Sigmoid colon (tissue), 7 donors: ENCODE measurements around the gene POPDC2. TPM values are rescaled to one million over a fixed set of nuclear protein-coding genes. Genes with fewer than 3 reads are reported as not detected.

Source experiments
- DNase-seq: peaks from one replicate; pipeline ENCODE4 v3.0.0-alpha.2; 2019
- H3K27ac ChIP-seq, 4 donors: fragments of 200-600 bp; sonication (generic); one replicate each; pipeline ENCODE4 v1.5.1; 2016 to 2019; ENCODE audit warnings: mild to moderate bottlenecking in 1 of 4
- H3K27me3 ChIP-seq, 3 donors: fragments of 200-600 bp; sonication (generic); one replicate each; pipeline ENCODE4 v1.5.1; 2019; ENCODE audit warnings: mild to moderate bottlenecking in 1 of 3
- H3K36me3 ChIP-seq, 4 donors: fragments of 200-600 bp; sonication (generic); one replicate each; pipeline ENCODE4 v1.5.1; 2016 to 2019
- H3K4me1 ChIP-seq, 4 donors: fragments of 200-600 bp; sonication (generic); one replicate each; pipeline ENCODE4 v1.5.1; 2017 to 2019
- H3K4me3 ChIP-seq, 4 donors: fragments of 200-600 bp; sonication (generic); one replicate each; pipeline ENCODE4 v1.5.1; 2017 to 2019; ENCODE audit warnings: mild to moderate bottlenecking in 2 of 4, moderate library complexity in 1 of 4
- H3K9me3 ChIP-seq, 4 donors: fragments of 200-600 bp in 3 of 4; sonication (generic) in 3 of 4; one replicate each; pipeline versions ENCODE4 v1.5.1 to v1.6.1; 2013 to 2019
- CTCF ChIP-seq, 4 experiments: fragments of 450-650 bp in 3 of 4; fragments of 200-600 bp in 1 of 4; IDR thresholded peaks; one replicate each; pipeline ENCODE4 v1.5.1; 2016 to 2019; ENCODE audit warnings: antibody characterized with exemption in 4 of 4, mild to moderate bottlenecking in 3 of 4, moderate library complexity in 2 of 4
- EP300 ChIP-seq, 4 donors: sonication (generic); formaldehyde crosslinking; IDR thresholded peaks; one replicate each; pipeline ENCODE4 v1.6.1; 2017; ENCODE audit warnings: antibody characterized with exemption in 4 of 4
- POLR2A ChIP-seq, 2 donors: fragments of 450-650 bp; IDR thresholded peaks; one replicate each; pipeline ENCODE4 v1.6.1; 2016; ENCODE audit warnings: antibody characterized with exemption in 2 of 2, mild to moderate bottlenecking in 2 of 2, moderate library complexity in 2 of 2
- POLR2AphosphoS5 ChIP-seq, 4 donors: sonication (generic); formaldehyde crosslinking; IDR thresholded peaks; one replicate each; pipeline ENCODE4 v1.6.1; 2017; ENCODE audit warnings: antibody characterized with exemption in 4 of 4
- WGBS, 2 donors: extraction: QIAGEN DNeasy Blood & Tissue Kit; methylation state at CpG; one replicate each; pipeline ENCODE4 v1.1.7; 2013; 5-methylcytosine and 5-hydroxymethylcytosine counted together
- intact Hi-C: fragments of 100-400 bp; cut with DNase I; formaldehyde crosslinking; loops from one replicate; pipeline ENCODE4 v1.15.1; 2023
- polyA plus RNA-seq, 3 donors: library from polyadenylated mRNA; stranded (reverse); fragments of 200-250 nt; gene quantifications; one replicate each; pipeline ENCODE4 v1.2.3, GENCODE V29; 2013
- total RNA-seq, 4 donors: library from RNA; depleted of rRNA; stranded (reverse); fragments of >200 nt; gene quantifications; one replicate each; pipeline ENCODE4 v1.1.0, GENCODE V29; 2016
- donor health status: healthy with polysubstance abuse.
- donor health status: Bipolar disorder and iron deficiency.
- donor health status: healthy.

POPDC2 gene
- total and polyA plus RNA-seq, 7 donors = 1.2 to 203 (median 86.6) TPM

DNA sequence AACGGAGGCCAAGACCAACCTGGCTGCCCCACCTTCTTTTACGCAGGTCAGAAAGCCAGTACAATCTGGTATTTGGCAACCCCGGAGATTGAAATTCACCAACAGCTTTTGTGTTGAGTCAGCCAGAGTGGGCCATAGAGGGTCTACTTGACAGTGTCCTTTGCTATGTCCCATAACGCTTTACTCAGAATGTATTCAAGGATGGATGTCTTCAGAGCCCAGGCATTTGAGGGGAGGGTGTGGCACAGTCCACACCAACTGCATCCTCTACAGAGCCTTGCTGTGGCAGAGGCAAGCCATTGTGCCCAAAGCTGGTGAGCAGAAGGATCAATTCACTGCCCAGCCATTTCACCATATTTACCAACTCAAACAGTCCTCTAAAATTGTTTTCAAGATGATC is 44.3 kb downstream of the POPDC2 start:
- TF ChIP-seq POLR2AphosphoS5 (IDR thresholded peaks at IDR 0.05) (no peak), EP300 (IDR thresholded peaks at IDR 0.05) (no peak), POLR2A (IDR thresholded peaks at IDR 0.05) (no peak), CTCF (IDR thresholded peaks at IDR 0.05) (no peak)
- Histone ChIP-seq H3K4me1 (no peaks in the 10 kb centered on the region), H3K27ac (no peak overlapping the region), H3K4me3 (no peak overlapping the region), H3K36me3 (no peaks in the 10 kb centered on the region), H3K27me3 (no peaks in the 10 kb centered on the region), H3K9me3 (no peaks in the 10 kb centered on the region)
- no peak for DNase-seq
- intact Hi-C loops = no loop called here
- 81 to 83% methylated on average over 4 of the region's 4 CpGs for WGBS, 2 donors

DNA sequence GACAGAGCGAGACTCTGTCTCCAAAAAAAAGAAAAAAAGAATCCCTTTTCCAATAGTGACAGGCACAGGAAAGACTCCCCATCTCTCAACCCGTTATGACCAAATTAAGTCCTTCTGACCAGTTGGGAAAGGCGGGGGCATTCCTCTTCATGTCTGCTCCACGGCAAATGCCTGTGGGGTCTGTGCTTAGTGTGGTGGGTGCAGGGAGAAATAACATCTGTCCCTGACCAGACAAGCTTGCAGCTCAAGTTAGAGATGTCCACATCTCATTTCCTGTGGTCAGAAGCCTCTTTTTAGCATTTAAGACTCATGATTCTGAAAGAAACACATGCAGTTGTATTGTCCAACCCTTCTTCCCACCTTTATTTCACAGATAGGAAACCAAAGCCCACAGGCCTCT is 46.5 kb downstream of the POPDC2 start:
- no peaks in the 10 kb centered on the region for H3K27me3 ChIP-seq
- intact Hi-C loops = no loop called here
- DNase-seq = no peak
- H3K4me3 ChIP-seq = no peak overlapping the region
- H3K27ac ChIP-seq = no peak overlapping the region
- 90 to 93% methylated on average over 4 of the region's 4 CpGs for WGBS, 2 donors
- TF ChIP-seq CTCF (IDR thresholded peaks at IDR 0.05) = no peak
- no peak for TF ChIP-seq EP300 (IDR thresholded peaks at IDR 0.05)
- TF ChIP-seq POLR2A (IDR thresholded peaks at IDR 0.05) = no peak
- TF ChIP-seq POLR2AphosphoS5 (IDR thresholded peaks at IDR 0.05) = no peak
- H3K4me1 ChIP-seq = no peaks in the 10 kb centered on the region
- H3K9me3 ChIP-seq = no peaks in the 10 kb centered on the region
- H3K36me3 ChIP-seq = no peaks in the 10 kb centered on the region

GRCh38 chr3:119613201-119613600 is 47.2 kb downstream of the POPDC2 start:
- no peak overlapping the region for H3K27ac ChIP-seq
- H3K9me3 ChIP-seq = no peaks in the 10 kb centered on the region
- H3K4me1 ChIP-seq = no peaks in the 10 kb centered on the region
- DNase-seq = no peak
- no peak overlapping the region for H3K4me3 ChIP-seq
- no peaks in the 10 kb centered on the region for H3K27me3 ChIP-seq
- H3K36me3 ChIP-seq = no peaks in the 10 kb centered on the region
- TF ChIP-seq POLR2AphosphoS5 (IDR thresholded peaks at IDR 0.05) = no peak
- intact Hi-C loops = no loop called here
- 85 to 86% methylated on average over 1 of the region's 1 CpG for WGBS, 2 donors

DNA sequence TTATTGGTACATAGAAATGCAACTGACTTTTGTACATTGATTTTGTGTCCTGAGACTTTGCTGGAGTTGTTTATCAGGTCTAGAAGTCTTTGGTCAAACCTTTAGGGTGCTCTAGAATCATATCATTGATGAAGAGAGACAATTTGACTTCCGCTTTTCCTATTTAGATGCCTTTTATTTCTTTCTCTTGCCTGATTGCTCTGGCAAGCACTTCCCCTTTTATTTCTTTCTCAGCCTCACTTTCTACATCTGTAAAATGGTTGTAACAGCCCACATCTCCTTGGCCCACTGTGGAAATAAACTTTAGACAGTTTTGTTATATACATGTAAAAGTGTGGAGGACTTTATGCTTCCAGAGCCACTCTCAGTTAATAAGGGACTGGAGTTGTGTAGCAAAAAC is 48.7 kb downstream of the POPDC2 start:
- H3K27ac ChIP-seq = no peak overlapping the region
- no peaks in the 10 kb centered on the region for H3K4me1 ChIP-seq
- no peaks in the 10 kb centered on the region for H3K27me3 ChIP-seq
- no peak for TF ChIP-seq POLR2AphosphoS5 (IDR thresholded peaks at IDR 0.05)
- TF ChIP-seq EP300 (IDR thresholded peaks at IDR 0.05) = no peak
- no peak for TF ChIP-seq CTCF (IDR thresholded peaks at IDR 0.05)
- TF ChIP-seq POLR2A (IDR thresholded peaks at IDR 0.05) = no peak
- intact Hi-C loops = no loop called here
- H3K9me3 ChIP-seq = no peaks in the 10 kb centered on the region
- H3K4me3 ChIP-seq = no peak overlapping the region
- no peak for DNase-seq
- 96 to 98% methylated on average over 1 of the region's 1 CpG for WGBS, 2 donors
- H3K36me3 ChIP-seq = no peaks in the 10 kb centered on the region

DNA sequence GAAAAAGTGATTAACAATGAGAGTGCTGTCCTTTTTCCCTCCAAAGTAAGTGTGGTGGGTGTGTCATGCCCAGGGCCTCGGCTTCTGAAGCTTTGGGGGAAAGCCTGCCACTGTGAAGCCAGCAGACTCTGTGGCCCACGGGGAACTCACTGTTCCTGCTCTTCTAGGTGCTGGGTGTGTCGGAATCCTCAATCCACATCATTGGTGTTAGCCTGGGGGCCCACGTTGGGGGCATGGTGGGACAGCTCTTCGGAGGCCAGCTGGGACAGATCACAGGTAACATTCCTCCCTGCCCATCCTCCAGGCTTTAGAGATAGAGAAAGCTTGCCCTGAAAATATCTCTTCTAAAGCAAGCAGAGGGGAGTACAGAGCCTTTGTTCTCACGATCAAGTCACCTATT is 51.1 kb downstream of the POPDC2 start:
- Histone ChIP-seq H3K27ac (no peak overlapping the region), H3K36me3 (no peaks in the 10 kb centered on the region), H3K4me3 (no peak overlapping the region), H3K27me3 (no peaks in the 10 kb centered on the region), H3K9me3 (no peaks in the 10 kb centered on the region), H3K4me1 (no peaks in the 10 kb centered on the region)
- TF ChIP-seq POLR2A (IDR thresholded peaks at IDR 0.05) = no peak
- no peak for DNase-seq
- intact Hi-C loops = no loop called here
- WGBS, 2 donors = 51 to 61% methylated on average over 6 of the region's 6 CpGs

GRCh38 chr3:119608405-119609000 is 51.9 kb downstream of the POPDC2 start:
- 85% methylated on average over 6 of the region's 6 CpGs for WGBS, 2 donors

More at GRCh38 chr3:119608405-119609000, 51.9 kb downstream of the POPDC2 start:
- Histone ChIP-seq H3K27me3 (no peaks in the 10 kb centered on the region), H3K36me3 (no peaks in the 10 kb centered on the region), H3K4me1 (no peaks in the 10 kb centered on the region), H3K9me3 (no peaks in the 10 kb centered on the region), H3K4me3 (no peak overlapping the region), H3K27ac (no peak overlapping the region)
- TF ChIP-seq EP300 (IDR thresholded peaks at IDR 0.05) = no peak
- no peak for TF ChIP-seq POLR2A (IDR thresholded peaks at IDR 0.05)
- TF ChIP-seq CTCF (IDR thresholded peaks at IDR 0.05) = no peak
- TF ChIP-seq POLR2AphosphoS5 (IDR thresholded peaks at IDR 0.05) = no peak
- intact Hi-C loops = no loop called here
- DNase-seq = no peak
